Gastrocnemius medialis (tissue), 4 donors: Measurements from ENCODE around the gene ZNF784. TPM values are rescaled to one million over a fixed set of nuclear protein-coding genes. Genes with fewer than 3 reads are reported as not detected.

Experiments
- ATAC-seq, 2 donors: fragments of 150-250 bp; one replicate each; pipeline ENCODE4 v1.9.1; 2016
- DNase-seq, 2 donors: peaks; one replicate each; pipeline ENCODE4 v3.0.0-alpha.2; 2019
- H3K27ac ChIP-seq, 4 donors: fragments of 200-600 bp; sonication (generic); 1 replicate in 1 of 4; 2 replicates in 3 of 4; pipeline ENCODE4 v1.5.1; 2016 to 2018; ENCODE audit warnings: mild to moderate bottlenecking in 2 of 4, moderate library complexity in 1 of 4
- H3K27me3 ChIP-seq, 3 donors: fragments of 200-600 bp; sonication (generic) in 2 of 3; 1 replicate in 1 of 3; 2 replicates in 2 of 3; pipeline versions ENCODE4 v1.5.1 to v1.6.0; 2016 to 2019; ENCODE audit warnings: mild to moderate bottlenecking in 1 of 3, moderate library complexity in 1 of 3
- H3K36me3 ChIP-seq, 2 donors: fragments of 200-600 bp; sonication (generic) in 1 of 2; one replicate each; pipeline ENCODE4 v1.5.1; 2017 to 2018
- H3K4me1 ChIP-seq, 2 donors: fragments of 200-600 bp; sonication (generic) in 1 of 2; one replicate each; pipeline ENCODE4 v1.5.1; 2016 to 2017; ENCODE audit warnings: mild to moderate bottlenecking in 2 of 2
- H3K4me3 ChIP-seq, 4 donors: fragments of 200-600 bp; sonication (generic) in 3 of 4; 1 replicate in 1 of 4; 2 replicates in 3 of 4; pipeline ENCODE4 v1.5.1; 2016 to 2019; ENCODE audit warnings: mild to moderate bottlenecking in 2 of 4
- H3K9me3 ChIP-seq, 3 donors: fragments of 200-600 bp; sonication (generic) in 2 of 3; 1 replicate in 1 of 3; 2 replicates in 2 of 3; pipeline ENCODE4 v1.5.1; 2016 to 2019
- CTCF ChIP-seq, 5 experiments: fragments of 450-650 bp in 3 of 5; fragments of 200-600 bp in 2 of 5; sonication (generic) in 2 of 5; IDR thresholded peaks in 4 of 5; conservative IDR thresholded peaks in 1 of 5; 1 replicate in 4 of 5; 2 replicates in 1 of 5; pipeline ENCODE4 v1.5.1; 2016 to 2019; ENCODE audit warnings: antibody characterized with exemption in 5 of 5, mild to moderate bottlenecking in 3 of 5, moderate library complexity in 3 of 5
- POLR2A ChIP-seq, 2 donors: fragments of 450-650 bp; IDR thresholded peaks; one replicate each; pipeline ENCODE4 v1.6.1; 2017; ENCODE audit warnings: antibody characterized with exemption in 2 of 2, mild to moderate bottlenecking in 2 of 2, moderate library complexity in 2 of 2
- in situ Hi-C, 4 donors: fragments of 200-750 bp; cut with MboI; loops; one replicate each; pipeline versions ENCODE4 v1.15.0 to v1.8.0; 2017; ENCODE audit warnings: low sequenced_read_pairs in 4 of 4
- intact Hi-C: fragments of 100-400 bp; cut with DNase I; formaldehyde crosslinking; loops from one replicate; pipeline ENCODE4 v1.15.1; 2023; ENCODE audit warnings: low total_unique reads
- total RNA-seq, 4 donors: library from RNA; depleted of rRNA; stranded (reverse); fragments of >200 nt; gene quantifications; one replicate each; pipeline versions ENCODE4 v1.1.0 to v1.2.3, GENCODE V29; 2016

ZNF784 gene
- total RNA-seq, 4 donors from 2014 or later = 6.0 to 10.0 (median 8.2) TPM

GRCh38 chr19:55618426-55618825 is 5.9 kb downstream of the ZNF784 start:
- ATAC-seq (no peak), DNase-seq (no peak)
- Histone ChIP-seq H3K36me3 (peaks cover 0 to 26% of the 10 kb centered on the region in 2 donors), H3K4me1 (peaks cover 27 to 38% of the 10 kb centered on the region in 2 donors), H3K27ac (peak overlapping the region; percentile 31 to 99 (median 98)), H3K27me3 (no peaks in the 10 kb centered on the region), H3K4me3 (no peak overlapping the region), H3K9me3 (no peaks in the 10 kb centered on the region)
- intact Hi-C loops (no loop called here), in situ Hi-C loops (no loop called here)
- no peak for TF ChIP-seq POLR2A (IDR thresholded peaks at IDR 0.05)
- no peak for TF ChIP-seq CTCF (IDR thresholded peaks at IDR 0.05 in 4 of 5, conservative IDR thresholded peaks at IDR 0.05 in 1 of 5)

GRCh38 chr19:55617426-55617825 is 6.9 kb downstream of the ZNF784 start:
- no peak for DNase-seq
- intact Hi-C loops (no loop called here), in situ Hi-C loops (no loop called here)
- Histone ChIP-seq H3K9me3 (no peaks in the 10 kb centered on the region), H3K27me3 (no peaks in the 10 kb centered on the region), H3K4me3 (no peak overlapping the region), H3K4me1 (peaks cover 24 to 31% of the 10 kb centered on the region in 2 donors), H3K27ac (peak overlapping the region in 3 of 4 donors; percentile 5 to 98 (median 43)), H3K36me3 (peaks cover 0 to 26% of the 10 kb centered on the region in 2 donors)
- TF ChIP-seq CTCF (IDR thresholded peaks at IDR 0.05 in 4 of 5, conservative IDR thresholded peaks at IDR 0.05 in 1 of 5) (no peak), POLR2A (IDR thresholded peaks at IDR 0.05) (no peak)
- ATAC-seq = no peak

GRCh38 chr19:55616395-55616875 is 7.9 kb downstream of the ZNF784 start:
- no peak for TF ChIP-seq CTCF (IDR thresholded peaks at IDR 0.05 in 4 of 5, conservative IDR thresholded peaks at IDR 0.05 in 1 of 5)
- no peak for ATAC-seq
- Histone ChIP-seq H3K36me3 (peaks cover 0 to 22% of the 10 kb centered on the region in 2 donors), H3K4me3 (no peak overlapping the region), H3K9me3 (no peaks in the 10 kb centered on the region), H3K27me3 (no peaks in the 10 kb centered on the region), H3K27ac (no peak overlapping the region), H3K4me1 (peaks cover 34 to 41% of the 10 kb centered on the region in 2 donors)
- no peak for DNase-seq
- in situ Hi-C loops = no loop called here
- intact Hi-C loops = no loop called here

GRCh38 chr19:55615543-55616394 is 8.6 kb downstream of the ZNF784 start:
- Histone ChIP-seq H3K9me3 (no peaks in the 10 kb centered on the region), H3K4me1 (peaks cover 37 to 43% of the 10 kb centered on the region in 2 donors), H3K36me3 (peaks cover 0 to 19% of the 10 kb centered on the region in 2 donors), H3K27ac (no peak overlapping the region), H3K27me3 (no peaks in the 10 kb centered on the region), H3K4me3 (no peak overlapping the region)
- in situ Hi-C loops (no loop called here), intact Hi-C loops (no loop called here)
- no peak for DNase-seq
- TF ChIP-seq POLR2A (IDR thresholded peaks at IDR 0.05) = no peak
- no peak for TF ChIP-seq CTCF (IDR thresholded peaks at IDR 0.05 in 4 of 5, conservative IDR thresholded peaks at IDR 0.05 in 1 of 5)
- no peak for ATAC-seq
